Activated CD4-positive, alpha-beta T cell treated with anti-CD3 and anti-CD28 coated beads, Interleukin-2, amount 10 ng/mL, durations not matched to agents 7 days and 5 days (primary cell): Measurements from ENCODE around the gene OPRPN. TPM values are rescaled to one million over a fixed set of nuclear protein-coding genes. Genes with fewer than 3 reads are reported as not detected.

Experiments used
- CTCF ChIA-PET: fragments of 350-600 bp; sonication (Branson Sonifier 250); formaldehyde crosslinking; loops from one replicate; lab custom pipeline; 2021; ENCODE audit warnings: antibody characterized with exemption; lab: Charles Lee
- POLR2A ChIA-PET: fragments of 350-600 bp; sonication (Branson Sonifier 250); formaldehyde crosslinking; loops from one replicate; lab custom pipeline; 2021; ENCODE audit warnings: antibody characterized with exemption; lab: Charles Lee
- DNase-seq: peaks from one replicate; pipeline ENCODE4 v3.0.0-alpha.2; 2020
- H3K27ac Mint-ChIP-seq: one replicate; pipeline ENCODE4 v1.8.0; 2021; ENCODE audit warnings: mild to moderate bottlenecking, moderate library complexity, mixed read lengths
- H3K27me3 Mint-ChIP-seq: one replicate; pipeline ENCODE4 v1.8.0; 2021; ENCODE audit warnings: mixed read lengths
- H3K36me3 Mint-ChIP-seq: one replicate; pipeline ENCODE4 v1.8.0; 2021; ENCODE audit warnings: low read depth, mixed read lengths
- H3K4me1 Mint-ChIP-seq: one replicate; pipeline ENCODE4 v1.8.0; 2021; ENCODE audit warnings: mixed read lengths
- H3K4me3 Mint-ChIP-seq: one replicate; pipeline ENCODE4 v1.8.0; 2021; ENCODE audit warnings: mild to moderate bottlenecking, moderate library complexity, mixed read lengths
- H3K9me3 Mint-ChIP-seq: one replicate; pipeline ENCODE4 v1.8.0; 2021; ENCODE audit warnings: mixed read lengths
- total RNA-seq, 2 experiments: library from RNA; stranded (reverse); gene quantifications; one replicate each; pipeline ENCODE4 v1.2.3, GENCODE V29; 2021

The OPRPN gene, protein sequence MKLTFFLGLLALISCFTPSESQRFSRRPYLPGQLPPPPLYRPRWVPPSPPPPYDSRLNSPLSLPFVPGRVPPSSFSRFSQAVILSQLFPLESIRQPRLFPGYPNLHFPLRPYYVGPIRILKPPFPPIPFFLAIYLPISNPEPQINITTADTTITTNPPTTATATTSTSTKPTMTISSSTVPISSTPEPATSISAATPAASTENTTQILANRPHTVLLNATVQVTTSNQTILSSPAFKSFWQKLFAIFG
- not detected for total RNA-seq

DNA sequence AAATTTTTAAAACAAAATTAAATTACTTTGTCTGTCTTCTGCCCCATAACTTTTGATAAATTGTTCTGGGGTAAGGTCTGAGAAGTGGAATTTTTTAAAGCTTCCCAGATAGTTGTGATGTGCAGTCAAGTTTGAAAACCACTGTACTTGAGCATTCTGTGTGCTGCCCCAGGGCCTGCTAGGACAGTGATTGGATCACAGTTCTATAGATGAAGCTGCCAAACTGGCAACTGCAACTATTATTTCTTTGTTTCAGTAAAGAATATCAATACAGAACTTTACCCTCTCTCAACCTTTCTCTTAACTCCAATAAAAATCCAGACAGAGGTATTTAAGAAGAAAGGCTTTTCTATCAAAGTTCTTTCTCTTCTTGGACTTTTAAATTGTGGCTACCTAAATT lies at the start of gene OPRPN:
OPRPN (plus strand) TSS at position 361 of the 400 bp plus-strand sequence. CDS start 1,346 bp downstream, outside the sequence.
- Mint-ChIP-seq H3K27me3 (no peaks in the 10 kb centered on the region), H3K36me3 (no peaks in the 10 kb centered on the region), H3K4me1 (no peaks in the 10 kb centered on the region), H3K9me3 (no peaks in the 10 kb centered on the region), H3K4me3 (no peak within 1 kb of the TSS), H3K27ac (no peak within 1 kb of the TSS)
- DNase-seq: no peak
- CTCF ChIA-PET: no interaction called here
- POLR2A ChIA-PET: no interaction called here

DNA sequence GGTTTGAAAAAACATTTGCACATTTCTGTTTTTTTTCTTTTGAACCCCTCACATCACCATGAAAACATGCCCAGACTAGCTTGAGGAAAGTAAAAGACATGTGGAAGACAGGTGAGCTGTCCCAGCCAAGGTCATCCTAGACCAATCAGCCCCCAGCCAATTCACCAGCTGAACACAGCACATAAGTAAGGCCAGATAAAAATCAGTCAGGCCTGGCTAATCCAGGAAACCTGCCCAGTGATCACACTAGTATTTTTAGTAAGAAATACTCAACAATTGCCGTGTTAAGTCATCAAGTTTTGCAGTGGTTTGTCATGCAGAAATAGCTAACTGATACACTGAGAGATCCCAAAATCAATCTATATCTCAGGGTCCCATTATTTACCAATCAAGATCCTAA lies 41.6 kb upstream of the OPRPN start:
- no peak overlapping the region for H3K27ac Mint-ChIP-seq
- ChIA-PET CTCF (no interaction called here), POLR2A (no interaction called here)
- H3K27me3 Mint-ChIP-seq: no peaks in the 10 kb centered on the region
- H3K9me3 Mint-ChIP-seq: no peaks in the 10 kb centered on the region
- no peak overlapping the region for H3K4me3 Mint-ChIP-seq
- H3K4me1 Mint-ChIP-seq: no peaks in the 10 kb centered on the region
- H3K36me3 Mint-ChIP-seq: no peaks in the 10 kb centered on the region
- no peak for DNase-seq

DNA sequence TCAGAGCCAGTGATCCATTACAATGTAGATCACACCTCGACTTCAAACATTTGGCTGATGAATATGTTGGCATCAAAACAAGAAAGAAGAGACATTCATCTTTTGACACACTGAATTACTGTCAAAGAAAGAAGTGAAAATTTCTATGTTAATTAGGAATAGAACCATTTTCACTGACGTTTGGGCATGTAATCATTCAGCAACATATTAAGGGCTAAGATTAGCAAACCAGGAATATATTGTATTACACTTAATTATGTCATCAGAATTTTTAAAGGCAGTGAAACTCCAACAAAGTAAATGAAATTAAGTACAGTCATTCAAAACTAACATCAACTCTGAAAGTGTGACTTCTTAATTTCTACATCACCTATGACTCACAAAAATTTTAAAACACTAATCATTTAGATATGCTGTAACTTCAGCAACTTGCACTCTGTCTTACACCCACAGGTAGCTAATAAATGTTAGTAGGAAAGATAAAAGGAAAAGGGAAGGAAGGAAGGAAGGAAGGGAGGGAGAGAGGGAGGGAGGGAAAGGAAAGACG lies 38.6 kb upstream of the OPRPN start:
- CTCF ChIA-PET: no interaction called here
- no peaks in the 10 kb centered on the region for H3K36me3 Mint-ChIP-seq
- POLR2A ChIA-PET: no interaction called here

DNA sequence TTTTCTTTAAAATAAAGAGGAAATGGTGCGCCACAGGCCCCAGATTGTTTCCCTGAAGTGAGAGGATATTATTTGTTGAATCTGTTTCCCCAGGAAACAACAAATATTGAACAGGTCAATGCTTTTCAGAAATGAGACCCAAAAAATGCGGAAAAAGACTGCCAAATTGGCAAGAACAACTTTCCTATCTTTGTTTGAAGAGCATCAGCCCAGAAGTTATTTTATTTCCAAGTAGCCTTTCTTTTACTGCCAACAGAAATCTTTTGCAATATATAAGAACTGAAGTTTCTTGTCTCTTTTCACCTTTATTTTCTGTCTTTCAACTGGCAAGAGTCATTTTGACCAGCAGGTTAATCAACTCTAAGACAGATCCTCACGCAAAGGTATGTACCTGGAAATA lies 37.3 kb upstream of the OPRPN start, which contains the start of gene SMR3A:
SMR3A (plus strand) TSS at position 301 of the 400 bp plus-strand sequence. CDS start 1,356 bp downstream, outside the sequence.
- H3K4me3 Mint-ChIP-seq: no peak within 1 kb of the TSS
- ChIA-PET CTCF (no interaction called here), POLR2A (no interaction called here)
- no peaks in the 10 kb centered on the region for H3K27me3 Mint-ChIP-seq
- H3K9me3 Mint-ChIP-seq: no peaks in the 10 kb centered on the region
- no peaks in the 10 kb centered on the region for H3K4me1 Mint-ChIP-seq
- no peak within 1 kb of the TSS for H3K27ac Mint-ChIP-seq
- no peak for DNase-seq
- no peaks in the 10 kb centered on the region for H3K36me3 Mint-ChIP-seq

More for the DNA sequence above, 38.6 kb upstream of the OPRPN start:
- Mint-ChIP-seq H3K27ac (no peak overlapping the region), H3K4me3 (no peak overlapping the region), H3K27me3 (no peaks in the 10 kb centered on the region), H3K9me3 (no peaks in the 10 kb centered on the region), H3K4me1 (no peaks in the 10 kb centered on the region)
- no peak for DNase-seq

DNA sequence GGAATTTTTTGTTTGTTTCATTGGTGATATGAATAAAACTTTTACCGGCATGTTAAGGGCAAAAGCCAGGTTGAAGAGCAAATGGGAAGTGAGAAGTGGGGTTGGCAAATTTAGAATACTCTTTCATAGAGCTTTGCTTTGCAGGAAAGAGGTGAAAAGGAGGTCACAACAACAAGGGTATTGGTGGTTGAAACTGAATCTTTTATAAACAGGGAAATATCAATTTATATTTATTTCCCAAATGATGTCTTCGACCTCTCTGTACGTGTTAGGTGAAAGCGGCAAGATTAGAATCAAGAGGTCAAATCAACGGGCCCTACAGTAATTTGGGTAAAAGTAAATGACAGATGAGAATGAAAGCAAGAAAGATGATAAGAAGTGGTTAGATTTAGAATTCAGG lies 33.7 kb upstream of the OPRPN start:
- H3K27me3 Mint-ChIP-seq: no peaks in the 10 kb centered on the region

DNA sequence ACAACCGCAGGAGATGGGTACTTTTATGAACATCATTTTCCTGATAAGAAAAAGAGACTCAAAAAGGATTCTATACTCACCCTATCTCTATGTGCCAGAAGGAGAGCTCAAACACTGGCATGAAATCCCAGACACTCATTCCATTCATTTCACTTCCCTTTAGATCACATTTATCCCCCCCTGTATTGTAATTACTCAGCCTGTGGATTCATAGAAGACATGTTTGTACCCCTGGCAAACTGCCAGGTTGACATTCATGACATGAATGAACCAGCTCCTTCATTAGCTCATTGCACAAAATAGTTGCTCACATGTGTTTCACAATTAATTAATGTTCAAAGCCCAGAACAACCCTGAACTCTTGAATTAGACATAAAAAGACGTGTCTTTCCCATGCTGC lies 32.3 kb upstream of the OPRPN start:
- H3K4me3 Mint-ChIP-seq: no peak overlapping the region
- no peaks in the 10 kb centered on the region for H3K27me3 Mint-ChIP-seq
- ChIA-PET POLR2A (no interaction called here), CTCF (interaction anchor here (0.6 kb wide), 1 partner anchor 139 kb away, joined by 4 read pairs; no protein-coding TSS in a partner anchor)
- DNase-seq: no peak
- no peaks in the 10 kb centered on the region for H3K4me1 Mint-ChIP-seq
- H3K27ac Mint-ChIP-seq: no peak overlapping the region
- no peaks in the 10 kb centered on the region for H3K9me3 Mint-ChIP-seq
- no peaks in the 10 kb centered on the region for H3K36me3 Mint-ChIP-seq

More for the DNA sequence above, 33.7 kb upstream of the OPRPN start:
- H3K4me1 Mint-ChIP-seq: no peaks in the 10 kb centered on the region
- no peak overlapping the region for H3K4me3 Mint-ChIP-seq
- ChIA-PET POLR2A (no interaction called here), CTCF (no interaction called here)
- no peak for DNase-seq
- H3K9me3 Mint-ChIP-seq: no peaks in the 10 kb centered on the region
- no peaks in the 10 kb centered on the region for H3K36me3 Mint-ChIP-seq
- no peak overlapping the region for H3K27ac Mint-ChIP-seq

DNA sequence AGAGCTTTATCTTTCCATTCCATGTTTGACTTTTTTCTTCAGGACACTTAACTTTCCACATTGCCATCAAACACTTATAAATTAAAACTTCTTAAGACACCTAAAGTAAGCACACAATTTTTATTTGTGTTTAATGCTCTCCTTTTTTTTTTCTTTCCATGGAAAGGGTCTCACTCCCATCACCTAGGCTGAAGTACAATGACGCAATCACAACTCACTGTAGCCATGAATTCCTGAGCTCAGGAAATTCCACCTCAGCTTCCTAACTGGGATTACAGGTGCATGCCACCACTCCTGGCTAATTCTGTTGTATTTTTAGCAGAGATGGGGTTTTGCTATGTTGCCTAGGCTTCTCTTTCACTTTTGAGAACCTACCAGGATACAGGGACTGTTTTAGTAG lies 29.9 kb upstream of the OPRPN start:
- H3K4me1 Mint-ChIP-seq: no peaks in the 10 kb centered on the region
- no peak overlapping the region for H3K4me3 Mint-ChIP-seq
- no peaks in the 10 kb centered on the region for H3K27me3 Mint-ChIP-seq
- POLR2A ChIA-PET: no interaction called here
- CTCF ChIA-PET: interaction anchor here (0.6 to 1.0 kb wide), 2 partner anchors 11 to 49 kb away, joined by 3 read pairs; no protein-coding TSS in a partner anchor
- no peaks in the 10 kb centered on the region for H3K9me3 Mint-ChIP-seq
- no peak overlapping the region for H3K27ac Mint-ChIP-seq
- no peak for DNase-seq
- H3K36me3 Mint-ChIP-seq: no peaks in the 10 kb centered on the region

DNA sequence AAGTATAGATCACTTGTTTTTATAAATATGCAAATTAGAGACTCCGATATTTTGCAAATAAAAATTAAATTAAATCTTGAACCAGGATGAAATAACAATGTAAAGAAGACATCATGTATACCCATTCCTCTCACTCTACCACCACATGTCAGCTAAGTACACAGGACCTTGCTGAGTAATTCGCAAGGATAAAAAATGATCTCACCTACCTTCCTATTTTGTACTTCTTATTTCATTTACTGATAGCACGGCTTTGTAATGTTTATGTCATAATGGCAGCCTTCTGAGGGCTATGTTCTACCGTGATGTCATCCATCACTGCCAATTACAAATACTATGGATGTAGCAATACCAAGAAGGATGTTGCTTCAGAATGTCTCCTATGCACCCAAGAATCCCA lies 25.8 kb upstream of the OPRPN start:
- H3K27ac Mint-ChIP-seq: no peak overlapping the region
- ChIA-PET CTCF (no interaction called here), POLR2A (no interaction called here)
- peaks cover 2% of the 10 kb centered on the region for H3K9me3 Mint-ChIP-seq
- no peaks in the 10 kb centered on the region for H3K36me3 Mint-ChIP-seq
- DNase-seq: no peak
- H3K4me1 Mint-ChIP-seq: no peaks in the 10 kb centered on the region
- H3K27me3 Mint-ChIP-seq: no peaks in the 10 kb centered on the region
- no peak overlapping the region for H3K4me3 Mint-ChIP-seq

DNA sequence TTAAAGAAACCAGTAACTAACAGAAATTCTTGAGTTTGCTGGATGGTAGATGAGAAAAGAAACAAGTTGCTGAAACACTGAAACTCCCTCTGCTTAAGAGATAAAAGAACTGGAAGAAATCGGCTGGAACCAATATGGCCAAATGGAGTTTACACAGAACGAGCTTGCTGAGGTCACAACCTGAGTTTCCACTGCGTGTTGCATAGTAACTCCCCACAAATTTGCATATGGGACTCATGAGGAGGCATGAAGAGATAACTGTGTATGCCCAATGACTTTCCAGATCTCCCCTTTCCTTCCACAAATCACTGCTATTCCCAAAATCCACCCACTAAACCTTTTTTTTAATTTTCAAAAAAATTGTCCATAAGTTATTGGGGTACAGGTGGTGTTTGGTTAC lies 25.0 kb upstream of the OPRPN start:
- Mint-ChIP-seq H3K27me3 (no peaks in the 10 kb centered on the region), H3K4me1 (no peaks in the 10 kb centered on the region), H3K27ac (no peak overlapping the region), H3K9me3 (peaks cover 2% of the 10 kb centered on the region), H3K4me3 (no peak overlapping the region), H3K36me3 (no peaks in the 10 kb centered on the region)
- ChIA-PET CTCF (no interaction called here), POLR2A (no interaction called here)
- DNase-seq: no peak

DNA sequence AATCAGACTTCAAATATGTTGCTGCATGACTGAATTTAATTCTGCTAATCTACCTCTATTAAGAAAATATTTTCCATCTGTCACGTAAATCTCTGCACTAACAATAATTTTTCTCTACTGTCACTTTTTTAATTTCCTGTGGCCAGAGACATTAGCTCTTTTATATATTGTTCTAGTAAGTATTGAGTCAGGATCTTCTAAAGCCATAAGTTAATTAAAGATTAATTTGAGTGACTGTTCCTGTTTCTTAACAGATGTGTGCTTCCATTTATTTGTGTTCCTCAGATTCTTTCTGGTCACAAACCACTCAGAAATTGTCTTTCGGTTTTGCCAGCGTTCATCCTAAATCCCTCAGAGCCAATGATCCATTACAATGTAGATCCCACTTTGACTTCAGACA lies 17.2 kb upstream of the OPRPN start:
- ChIA-PET CTCF (no interaction called here), POLR2A (no interaction called here)
- Mint-ChIP-seq H3K4me1 (no peaks in the 10 kb centered on the region), H3K4me3 (no peak overlapping the region), H3K27ac (no peak overlapping the region), H3K27me3 (no peaks in the 10 kb centered on the region), H3K36me3 (no peaks in the 10 kb centered on the region), H3K9me3 (peaks cover 2% of the 10 kb centered on the region)
- no peak for DNase-seq

DNA sequence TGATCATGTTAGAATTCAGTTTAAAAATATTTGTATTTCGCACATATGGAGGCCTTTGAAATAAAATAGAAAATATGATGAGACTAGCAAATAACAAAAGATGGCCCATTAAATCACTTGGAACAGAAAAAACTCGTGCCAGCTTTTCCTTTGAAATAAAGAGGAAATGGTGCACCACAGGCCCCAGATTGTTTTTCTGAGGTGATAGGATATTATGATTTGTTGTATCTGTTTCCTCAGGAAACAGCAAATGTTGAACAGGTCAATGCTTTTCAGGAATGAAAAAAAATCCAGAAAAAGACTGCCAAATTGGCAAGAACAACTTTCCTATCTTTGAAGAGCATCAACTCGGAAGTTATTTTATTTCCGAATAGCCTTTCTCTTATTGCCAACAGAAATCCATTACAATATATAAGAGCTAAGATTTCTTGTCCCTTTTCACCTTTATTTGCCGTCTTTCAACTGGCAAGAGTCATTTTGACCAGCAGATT lies 15.0 kb upstream of the OPRPN start, which contains the start of gene SMR3B:
SMR3B (plus strand) TSS at position 441 of the 491 bp plus-strand sequence. CDS start 1,380 bp downstream, outside the sequence.
- DNase-seq: no peak
- H3K36me3 Mint-ChIP-seq: no peaks in the 10 kb centered on the region

DNA sequence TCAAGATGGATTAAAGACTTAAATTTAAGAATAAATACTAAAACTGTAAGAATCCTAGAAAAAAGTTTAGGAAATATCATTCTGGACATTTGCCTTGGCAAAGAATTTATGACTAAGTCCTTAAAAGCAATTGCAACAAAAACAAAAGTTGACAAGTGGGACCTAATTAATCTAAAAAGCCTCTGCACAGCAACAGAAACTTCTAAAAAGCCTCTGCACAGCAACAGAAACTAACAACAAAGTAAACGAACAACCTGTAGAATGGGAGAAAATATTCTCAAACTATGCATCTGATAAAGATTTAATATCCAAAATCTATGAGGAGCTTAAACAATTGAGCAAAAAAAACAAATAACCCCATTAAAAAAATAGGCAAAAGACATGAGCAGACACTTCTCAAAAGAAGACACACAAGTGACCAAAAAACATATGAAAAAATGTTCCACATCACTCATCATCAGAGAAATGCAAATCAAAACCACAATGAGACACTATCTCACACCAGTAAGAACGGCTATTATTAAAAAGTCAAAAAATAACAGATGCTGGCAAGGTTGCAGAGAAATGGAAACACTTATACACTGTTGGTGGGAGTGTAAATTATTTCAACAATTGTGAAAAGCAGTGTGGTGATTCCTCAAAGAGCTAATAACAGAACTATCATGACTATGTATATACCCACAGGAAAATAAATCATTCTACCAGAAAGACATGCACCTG lies 5.5 kb upstream of the OPRPN start:
- H3K4me3 Mint-ChIP-seq: no peak overlapping the region
- POLR2A ChIA-PET: no interaction called here
- H3K36me3 Mint-ChIP-seq: no peaks in the 10 kb centered on the region
- CTCF ChIA-PET: no interaction called here
- no peak overlapping the region for H3K27ac Mint-ChIP-seq
- DNase-seq: no peak
- H3K9me3 Mint-ChIP-seq: no peaks in the 10 kb centered on the region
- no peaks in the 10 kb centered on the region for H3K4me1 Mint-ChIP-seq
- no peaks in the 10 kb centered on the region for H3K27me3 Mint-ChIP-seq

More for the DNA sequence above, 15.0 kb upstream of the OPRPN start, which contains the start of gene SMR3B:
- ChIA-PET CTCF (no interaction called here), POLR2A (no interaction called here)
- Mint-ChIP-seq H3K4me1 (no peaks in the 10 kb centered on the region), H3K4me3 (no peak within 1 kb of the TSS), H3K27ac (no peak within 1 kb of the TSS), H3K9me3 (no peaks in the 10 kb centered on the region), H3K27me3 (no peaks in the 10 kb centered on the region)

DNA sequence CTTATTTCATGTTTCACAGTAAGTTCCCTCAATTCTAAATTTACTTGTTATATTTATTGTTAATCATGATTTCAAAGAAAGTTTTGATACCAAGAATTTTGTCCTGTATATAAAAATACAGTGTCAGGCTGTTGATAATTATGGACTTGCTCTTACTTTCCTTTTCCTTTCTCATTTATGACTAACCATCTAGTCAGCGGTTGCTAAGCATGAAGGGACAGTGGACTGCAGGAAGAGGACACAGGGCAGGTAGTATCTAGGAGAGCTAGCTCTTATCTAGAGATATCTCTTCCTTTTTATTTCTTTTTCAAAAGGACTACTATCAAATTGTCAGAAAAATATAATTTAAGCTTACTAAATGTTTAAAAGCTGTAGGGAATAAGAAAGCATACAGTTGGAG lies 1.6 kb downstream of the OPRPN start:
- DNase-seq: no peak
- CTCF ChIA-PET: no interaction called here
- no peaks in the 10 kb centered on the region for H3K9me3 Mint-ChIP-seq
- no peaks in the 10 kb centered on the region for H3K27me3 Mint-ChIP-seq
- no peak overlapping the region for H3K4me3 Mint-ChIP-seq
- H3K4me1 Mint-ChIP-seq: no peaks in the 10 kb centered on the region
- POLR2A ChIA-PET: no interaction called here
- H3K36me3 Mint-ChIP-seq: no peaks in the 10 kb centered on the region
- H3K27ac Mint-ChIP-seq: no peak overlapping the region
